Rectal smooth muscle tissue (tissue), 1 donor: Measurements from ENCODE around the gene NUP214.
"Not testable (repeated sequence)": the region's sequence is repeated elsewhere in the genome, so short reads cannot be mapped to it uniquely, and the experiment has no call there.

Source experiments
- H3K27ac ChIP-seq: one replicate; pipeline ENCODE4 v1.7.0; 2013; ENCODE audit warnings: low read depth, low read length, inconsistent platforms
- H3K27me3 ChIP-seq: one replicate; pipeline ENCODE4 v1.7.0; 2013; ENCODE audit warnings: low read length; ENCODE audit not compliant: control insufficient read depth, insufficient read depth
- H3K36me3 ChIP-seq: one replicate; pipeline ENCODE4 v1.7.0; 2013; ENCODE audit warnings: low read length; ENCODE audit not compliant: control insufficient read depth, insufficient read depth
- H3K4me1 ChIP-seq: one replicate; pipeline ENCODE4 v1.7.0; 2013; ENCODE audit warnings: low read length; ENCODE audit not compliant: control insufficient read depth, insufficient read depth
- H3K4me3 ChIP-seq: one replicate; pipeline ENCODE4 v1.7.0; 2013; ENCODE audit warnings: low read length
- H3K9ac ChIP-seq: one replicate; pipeline ENCODE4 v1.7.0; 2013; ENCODE audit warnings: low read length

The NUP214 gene

DNA sequence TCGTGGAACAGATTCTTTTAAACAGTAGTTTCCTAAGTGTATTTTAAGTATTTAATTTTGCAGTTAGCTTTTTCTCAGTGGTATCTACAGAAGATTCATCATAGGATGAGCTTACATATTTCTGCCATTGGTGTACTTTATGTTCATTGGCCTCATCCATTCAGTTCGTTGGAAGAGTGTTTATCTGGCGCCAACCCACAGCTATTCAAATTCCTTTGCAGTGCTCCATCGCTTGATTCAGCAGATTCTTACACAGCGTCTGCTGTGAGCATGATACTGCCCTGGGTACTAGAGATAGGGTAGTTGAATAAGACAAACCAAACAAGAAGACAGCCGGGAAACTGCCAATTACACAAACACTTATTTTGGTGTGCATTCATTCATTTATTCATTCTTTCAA, 55.1 kb downstream of the NUP214 start:
- Histone ChIP-seq H3K9ac (no peak overlapping the region), H3K4me3 (no peak overlapping the region), H3K27ac (no peak overlapping the region), H3K36me3 (peaks cover 23% of the 10 kb centered on the region), H3K4me1 (no peaks in the 10 kb centered on the region), H3K27me3 (no peaks in the 10 kb centered on the region)

DNA sequence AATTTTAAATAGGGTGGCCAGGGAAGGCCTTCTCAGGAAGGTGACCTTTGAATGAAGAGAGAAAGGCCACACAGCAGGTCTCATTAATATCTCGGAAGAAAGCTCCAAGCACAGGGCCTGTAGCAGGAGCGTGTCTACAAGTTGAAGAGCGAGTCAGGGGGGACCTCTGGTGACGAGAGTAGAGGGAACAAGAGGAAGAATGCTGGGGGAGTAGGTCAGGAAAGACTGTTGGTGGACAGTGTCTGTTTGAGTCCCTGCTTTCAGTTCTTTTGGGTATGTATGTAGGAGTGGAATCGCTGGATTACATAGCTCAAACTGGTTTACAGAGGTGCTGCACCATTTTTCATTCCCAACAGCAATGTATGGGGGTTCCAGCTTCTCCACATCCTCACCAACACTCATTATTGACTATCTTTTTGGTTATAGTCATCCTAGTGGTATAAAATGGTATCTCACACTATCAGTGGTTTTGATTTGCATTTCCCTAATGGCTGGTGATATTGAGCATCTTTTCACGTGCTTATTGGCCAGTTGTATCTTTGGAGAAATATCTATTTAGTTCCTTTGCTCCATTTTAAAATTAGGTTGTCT, 55.8 kb downstream of the NUP214 start:
- Histone ChIP-seq H3K4me3 (no peak overlapping the region), H3K36me3 (peaks cover 19% of the 10 kb centered on the region), H3K27ac (no peak overlapping the region), H3K4me1 (no peaks in the 10 kb centered on the region), H3K27me3 (no peaks in the 10 kb centered on the region), H3K9ac (no peak overlapping the region)

DNA sequence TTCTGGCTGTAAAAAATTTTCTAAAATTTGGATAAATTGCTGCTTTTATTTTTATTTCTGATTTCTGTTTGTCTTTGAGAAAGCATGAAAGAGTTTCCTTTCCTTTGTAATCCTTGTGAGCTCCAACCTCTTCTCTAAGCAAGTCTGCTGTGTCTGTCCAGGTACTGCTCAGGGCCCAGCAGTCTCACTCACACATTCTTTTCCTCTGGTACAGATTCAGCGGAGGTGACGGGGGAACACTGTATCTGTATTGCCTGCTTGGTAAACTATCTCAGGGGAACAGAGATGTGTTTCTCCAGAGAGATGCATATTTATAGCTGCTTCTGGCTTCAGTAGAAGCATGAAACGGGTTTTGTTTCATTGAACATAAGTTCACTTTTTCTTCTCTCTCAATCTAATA, 60.5 kb downstream of the NUP214 start:
- no peak overlapping the region for H3K27ac ChIP-seq
- H3K36me3 ChIP-seq = peaks cover 32% of the 10 kb centered on the region
- no peak overlapping the region for H3K9ac ChIP-seq
- H3K27me3 ChIP-seq = no peaks in the 10 kb centered on the region
- H3K4me1 ChIP-seq = no peaks in the 10 kb centered on the region
- H3K4me3 ChIP-seq = no peak overlapping the region

DNA sequence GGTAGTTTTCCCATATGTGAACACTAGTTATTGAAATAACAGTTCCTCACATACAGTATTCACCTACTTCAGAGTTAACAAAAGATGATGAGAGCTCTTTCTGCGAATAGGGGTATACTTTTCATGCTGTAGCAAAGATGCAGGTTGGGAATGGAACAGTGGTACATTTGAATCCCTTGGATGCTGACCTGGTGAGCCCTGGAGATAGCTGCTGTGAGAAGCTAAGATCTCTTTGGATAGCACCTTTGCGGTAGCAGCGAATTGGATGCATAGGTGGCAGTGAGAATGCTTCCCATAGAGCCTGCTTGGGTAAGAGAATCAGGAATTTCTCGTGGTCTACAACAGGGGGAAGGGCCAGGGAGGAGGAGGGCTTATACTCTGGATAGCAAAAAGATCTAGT, 61.2 kb downstream of the NUP214 start:
- Histone ChIP-seq H3K36me3 (peaks cover 29% of the 10 kb centered on the region), H3K27ac (no peak overlapping the region), H3K4me1 (no peaks in the 10 kb centered on the region), H3K9ac (no peak overlapping the region), H3K4me3 (no peak overlapping the region), H3K27me3 (no peaks in the 10 kb centered on the region)

DNA sequence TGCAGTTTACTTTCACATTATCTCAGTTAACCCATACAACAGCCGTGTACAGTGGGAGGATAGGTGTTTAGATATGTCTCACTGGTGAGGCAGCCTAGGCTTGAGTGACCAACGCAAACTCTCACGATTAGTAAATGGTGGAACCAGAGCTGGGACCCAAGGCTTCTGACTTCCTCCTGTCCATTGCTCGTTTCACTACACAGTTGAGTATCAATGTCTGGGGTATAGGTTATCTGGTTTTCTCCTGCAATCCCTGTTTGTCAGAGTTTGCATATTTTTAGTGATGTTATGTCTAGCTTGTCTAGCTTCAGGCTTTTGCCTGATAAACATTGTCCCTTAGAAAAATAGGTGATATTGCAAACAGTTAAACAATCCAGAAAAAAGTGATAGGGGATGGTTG, 62.6 kb downstream of the NUP214 start:
- Histone ChIP-seq H3K4me1 (no peaks in the 10 kb centered on the region), H3K9ac (no peak overlapping the region), H3K27ac (no peak overlapping the region), H3K27me3 (no peaks in the 10 kb centered on the region), H3K36me3 (peaks cover 29% of the 10 kb centered on the region), H3K4me3 (no peak overlapping the region)

DNA sequence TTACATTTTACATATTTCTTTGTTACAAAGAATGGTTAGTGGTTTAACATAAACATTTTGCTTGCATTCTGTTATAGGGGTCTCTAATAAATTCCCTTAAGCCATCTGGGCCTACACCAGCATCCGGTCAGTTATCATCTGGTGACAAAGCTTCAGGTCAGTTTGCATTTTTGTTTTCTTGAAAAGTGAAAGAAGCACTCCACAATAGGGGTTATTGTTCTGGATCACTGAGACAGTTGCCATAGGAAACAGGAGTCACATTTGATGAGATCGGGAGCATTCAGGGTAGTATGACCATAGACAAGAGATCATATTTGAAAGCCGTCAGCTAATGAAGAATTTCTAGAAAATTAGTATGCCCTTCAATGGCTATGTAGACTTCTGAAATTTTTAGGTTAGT, 63.6 kb downstream of the NUP214 start:
- Histone ChIP-seq H3K4me3 (no peak overlapping the region), H3K9ac (no peak overlapping the region), H3K4me1 (no peaks in the 10 kb centered on the region), H3K27ac (no peak overlapping the region), H3K27me3 (no peaks in the 10 kb centered on the region), H3K36me3 (peaks cover 29% of the 10 kb centered on the region)

DNA sequence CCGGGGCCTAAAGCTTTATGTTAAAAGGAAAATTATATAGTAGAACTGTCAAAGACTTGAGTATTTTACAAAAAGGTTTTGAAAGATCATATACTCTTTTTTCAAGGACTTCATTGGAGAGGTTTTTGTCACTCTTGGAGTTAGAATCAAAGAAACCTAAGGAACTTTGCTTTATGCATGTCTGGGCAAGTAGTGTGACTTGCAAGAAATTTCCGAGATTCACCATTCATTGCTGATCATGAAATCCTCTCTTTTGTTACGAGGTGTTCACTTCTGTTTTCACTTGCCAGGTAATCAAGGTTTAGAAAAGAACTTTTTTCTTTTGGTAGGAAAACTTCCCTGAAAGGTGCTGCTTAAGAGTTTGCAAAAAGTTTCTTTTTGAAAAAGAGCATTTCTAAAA, 64.8 kb downstream of the NUP214 start:
- no peak overlapping the region for H3K27ac ChIP-seq
- no peak overlapping the region for H3K9ac ChIP-seq
- H3K4me3 ChIP-seq = no peak overlapping the region
- H3K4me1 ChIP-seq = no peaks in the 10 kb centered on the region
- H3K36me3 ChIP-seq = peaks cover 27% of the 10 kb centered on the region
- H3K27me3 ChIP-seq = no peaks in the 10 kb centered on the region

DNA sequence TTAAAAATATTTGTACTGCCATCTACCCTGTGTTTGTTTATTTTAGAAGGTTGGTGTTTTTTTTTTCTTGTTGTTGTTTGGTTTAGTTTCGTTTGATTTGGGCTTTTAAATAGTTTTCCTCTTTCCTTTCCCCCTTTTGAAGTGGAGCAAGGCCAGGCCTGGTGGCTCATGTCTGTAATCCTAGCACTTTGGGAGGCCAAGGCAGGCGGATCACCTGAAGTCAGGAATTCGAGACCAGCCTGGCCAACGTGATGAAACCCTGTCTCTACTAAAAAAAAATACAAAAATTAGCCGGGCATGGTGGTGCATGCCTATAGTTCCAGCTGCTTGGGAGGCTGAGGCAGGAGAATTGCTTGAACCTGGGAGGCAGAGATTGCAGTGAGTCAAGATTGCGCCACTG, 65.6 kb downstream of the NUP214 start:
- not testable (repeated sequence) for H3K4me3 ChIP-seq, H3K27me3 ChIP-seq, H3K4me1 ChIP-seq, H3K9ac ChIP-seq, H3K27ac ChIP-seq
- H3K36me3 ChIP-seq = peaks cover 26% of the 10 kb centered on the region

DNA sequence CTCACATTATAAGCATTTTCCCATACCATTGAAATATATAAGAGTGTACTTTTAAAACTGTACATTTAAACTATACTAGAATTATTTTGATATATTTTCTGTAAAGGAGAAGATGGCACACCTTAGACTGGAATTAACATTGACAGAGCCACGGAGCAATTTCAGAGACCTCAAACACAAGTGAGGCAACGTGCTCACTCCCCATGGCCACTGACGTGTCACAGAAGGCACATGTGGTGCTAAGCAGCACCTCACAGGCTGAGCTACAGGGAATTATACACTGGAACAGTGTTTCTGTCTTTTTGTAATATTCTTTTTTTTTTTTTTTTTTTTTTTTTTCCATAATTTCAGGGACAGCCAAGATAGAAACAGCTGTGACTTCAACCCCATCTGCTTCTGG, 66.5 kb downstream of the NUP214 start:
- Histone ChIP-seq H3K27ac (no peak overlapping the region), H3K4me1 (no peaks in the 10 kb centered on the region), H3K27me3 (no peaks in the 10 kb centered on the region), H3K9ac (no peak overlapping the region), H3K4me3 (no peak overlapping the region), H3K36me3 (peaks cover 23% of the 10 kb centered on the region)

DNA sequence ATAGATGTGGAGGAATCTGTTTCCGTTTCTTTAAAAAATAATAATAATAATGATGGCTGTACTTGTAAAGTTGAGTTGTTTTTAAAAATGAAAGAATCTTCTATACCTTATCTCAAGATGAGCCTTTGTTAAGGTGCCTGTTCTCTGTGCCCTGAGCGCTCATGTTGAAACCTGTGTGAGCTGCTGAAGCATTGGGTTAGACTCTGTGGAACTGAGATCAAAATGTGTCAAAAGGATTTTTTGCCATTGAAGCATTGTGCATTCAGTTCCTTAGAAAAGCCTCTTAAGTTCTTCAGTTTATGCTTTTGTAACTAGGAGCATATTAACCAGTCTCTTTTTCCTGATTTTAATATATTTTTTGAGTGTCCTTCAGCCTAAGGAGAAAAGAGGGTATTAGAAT, 67.7 kb downstream of the NUP214 start:
- no peak overlapping the region for H3K27ac ChIP-seq
- H3K4me1 ChIP-seq = no peaks in the 10 kb centered on the region
- H3K36me3 ChIP-seq = peaks cover 28% of the 10 kb centered on the region
- no peak overlapping the region for H3K9ac ChIP-seq
- no peaks in the 10 kb centered on the region for H3K27me3 ChIP-seq
- no peak overlapping the region for H3K4me3 ChIP-seq

DNA sequence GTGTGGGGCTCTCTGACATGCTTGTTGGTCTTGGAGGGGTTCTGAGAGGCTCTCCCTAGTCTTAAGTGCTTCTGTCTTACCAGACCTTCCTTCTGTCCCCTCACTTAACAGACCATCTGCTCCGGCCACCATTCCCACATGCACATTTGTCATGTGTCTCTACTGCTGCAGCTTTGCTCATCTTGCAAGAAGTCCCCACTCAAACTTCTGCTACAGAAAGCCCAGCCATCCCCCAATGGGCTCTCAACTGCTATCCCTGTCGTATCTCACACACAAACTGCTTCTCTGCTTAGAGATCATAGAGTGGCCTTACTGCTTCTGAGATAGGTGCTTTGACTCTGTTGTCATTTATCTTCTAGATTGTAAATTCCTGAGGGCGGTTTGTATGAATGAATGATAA, 69.4 kb downstream of the NUP214 start:
- no peaks in the 10 kb centered on the region for H3K27me3 ChIP-seq
- peaks cover 30% of the 10 kb centered on the region for H3K36me3 ChIP-seq
- H3K9ac ChIP-seq = no peak overlapping the region
- no peak overlapping the region for H3K27ac ChIP-seq
- no peak overlapping the region for H3K4me3 ChIP-seq
- no peaks in the 10 kb centered on the region for H3K4me1 ChIP-seq

DNA sequence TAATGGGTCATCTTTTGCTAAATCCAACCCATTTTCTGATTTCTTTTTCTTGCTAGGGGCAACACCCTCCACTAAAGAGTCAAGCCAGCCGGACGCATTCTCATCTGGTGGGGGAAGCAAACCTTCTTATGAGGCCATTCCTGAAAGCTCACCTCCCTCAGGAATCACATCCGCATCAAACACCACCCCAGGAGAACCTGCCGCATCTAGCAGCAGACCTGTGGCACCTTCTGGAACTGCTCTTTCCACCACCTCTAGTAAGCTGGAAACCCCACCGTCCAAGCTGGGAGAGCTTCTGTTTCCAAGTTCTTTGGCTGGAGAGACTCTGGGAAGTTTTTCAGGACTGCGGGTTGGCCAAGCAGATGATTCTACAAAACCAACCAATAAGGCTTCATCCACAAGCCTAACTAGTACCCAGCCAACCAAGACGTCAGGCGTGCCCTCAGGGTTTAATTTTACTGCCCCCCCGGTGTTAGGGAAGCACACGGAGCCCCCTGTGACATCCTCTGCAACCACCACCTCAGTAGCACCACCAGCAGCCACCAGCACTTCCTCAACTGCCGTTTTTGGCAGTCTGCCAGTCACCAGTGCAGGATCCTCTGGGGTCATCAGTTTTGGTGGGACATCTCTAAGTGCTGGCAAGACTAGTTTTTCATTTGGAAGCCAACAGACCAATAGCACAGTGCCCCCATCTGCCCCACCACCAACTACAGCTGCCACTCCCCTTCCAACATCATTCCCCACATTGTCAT, 72.0 kb downstream of the NUP214 start:
- no peaks in the 10 kb centered on the region for H3K27me3 ChIP-seq
- H3K36me3 ChIP-seq = peaks cover 31% of the 10 kb centered on the region
- H3K4me1 ChIP-seq = no peaks in the 10 kb centered on the region
- no peak overlapping the region for H3K9ac ChIP-seq
- H3K27ac ChIP-seq = no peak overlapping the region
- no peak overlapping the region for H3K4me3 ChIP-seq

DNA sequence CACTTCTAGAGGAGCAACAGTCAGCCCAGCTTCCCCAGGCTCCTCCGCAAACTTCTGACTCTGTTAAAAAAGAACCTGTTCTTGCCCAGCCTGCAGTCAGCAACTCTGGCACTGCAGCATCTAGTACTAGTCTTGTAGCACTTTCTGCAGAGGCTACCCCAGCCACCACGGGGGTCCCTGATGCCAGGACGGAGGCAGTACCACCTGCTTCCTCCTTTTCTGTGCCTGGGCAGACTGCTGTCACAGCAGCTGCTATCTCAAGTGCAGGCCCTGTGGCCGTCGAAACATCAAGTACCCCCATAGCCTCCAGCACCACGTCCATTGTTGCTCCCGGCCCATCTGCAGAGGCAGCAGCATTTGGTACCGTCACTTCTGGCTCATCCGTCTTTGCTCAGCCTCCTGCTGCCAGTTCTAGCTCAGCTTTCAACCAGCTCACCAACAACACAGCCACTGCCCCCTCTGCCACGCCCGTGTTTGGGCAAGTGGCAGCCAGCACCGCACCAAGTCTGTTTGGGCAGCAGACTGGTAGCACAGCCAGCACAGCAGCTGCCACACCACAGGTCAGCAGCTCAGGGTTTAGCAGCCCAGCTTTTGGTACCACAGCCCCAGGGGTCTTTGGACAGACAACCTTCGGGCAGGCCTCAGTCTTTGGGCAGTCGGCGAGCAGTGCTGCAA, 72.8 kb downstream of the NUP214 start:
- no peak overlapping the region for H3K4me3 ChIP-seq
- no peaks in the 10 kb centered on the region for H3K4me1 ChIP-seq
- peaks cover 34% of the 10 kb centered on the region for H3K36me3 ChIP-seq
- no peaks in the 10 kb centered on the region for H3K27me3 ChIP-seq
- no peak overlapping the region for H3K9ac ChIP-seq
- H3K27ac ChIP-seq = no peak overlapping the region
